AG09309 (cell line): ENCODE data around the gene PDE6D.

Experiments used
- DNase-seq: peaks from one replicate; pipeline ENCODE4 v3.0.0-alpha.2; 2010; ENCODE audit warnings: low read depth
- H3K4me3 ChIP-seq: 2 replicates; pipeline ENCODE4 v1.5.1; 2011; ENCODE audit warnings: mild to moderate bottlenecking, low read depth, low read length, moderate library complexity; ENCODE audit not compliant: control insufficient read depth
- CTCF ChIP-seq: IDR thresholded peaks from 2 replicates; pipeline ENCODE4 v1.5.1; 2011; ENCODE audit warnings: mild to moderate bottlenecking, low read depth, low read length, inconsistent platforms; ENCODE audit not compliant: insufficient read depth, control insufficient read depth; ENCODE audit errors: missing control alignments

PDE6D gene

GRCh38 chr2:231718799-231719198 lies 62.3 kb downstream of the PDE6D start:
- no peak overlapping the region for H3K4me3 ChIP-seq
- no peak for DNase-seq
- TF ChIP-seq CTCF: no peak

GRCh38 chr2:231717281-231718171 lies 63.6 kb downstream of the PDE6D start:
- TF ChIP-seq CTCF: no peak
- DNase-seq: no peak
- H3K4me3 ChIP-seq: no peak overlapping the region

GRCh38 chr2:231716666-231717280 lies 64.3 kb downstream of the PDE6D start:
- no peak for DNase-seq
- H3K4me3 ChIP-seq: no peak overlapping the region
- no peak for TF ChIP-seq CTCF

GRCh38 chr2:231715988-231716616 lies 65.0 kb downstream of the PDE6D start:
- no peak for DNase-seq
- no peak overlapping the region for H3K4me3 ChIP-seq
- no peak for TF ChIP-seq CTCF

GRCh38 chr2:231715499-231715837 lies 65.6 kb downstream of the PDE6D start:
- no peak for TF ChIP-seq CTCF
- DNase-seq: no peak
- no peak overlapping the region for H3K4me3 ChIP-seq

- DNase-seq: no peak
- peak; percentile 73 for TF ChIP-seq CTCF
Observed at GRCh38 chr2:231714639-231715498, 66.2 kb downstream of the PDE6D start.

More at GRCh38 chr2:231714639-231715498, 66.2 kb downstream of the PDE6D start:
- H3K4me3 ChIP-seq: no peak overlapping the region
